ENCODE results near the gene PIF1.

PIF1 gene

GRCh38 chr15:64858021-64858575 is 32.7 kb upstream of the PIF1 start:
- DNase-seq (ENCODE audit: low read depth, low spot score): no peak
- H3K4me3 ChIP-seq (ENCODE audit: low read depth, low read length): no peak overlapping the region
- POLR2A ChIA-PET: interaction anchor here (0.7 to 1.3 kb wide), 3 partner anchors 8 to 17 kb away, joined by 3 to 6 read pairs (median 3); no protein-coding TSS in a partner anchor
- CTCF ChIA-PET: interaction anchor here (0.7 to 2.6 kb wide), 4 partner anchors 9 to 47 kb away, joined by 3 to 8 read pairs (median 4); no protein-coding TSS in a partner anchor
- no peak for TF ChIP-seq CTCF (IDR thresholded peaks at IDR 0.05; ENCODE audit: insufficient read depth, low read length, missing control alignments)

- no peak for TF ChIP-seq CTCF (IDR thresholded peaks at IDR 0.05; ENCODE audit: insufficient read depth, low read length, missing control alignments)
- H3K4me3 ChIP-seq (ENCODE audit: low read depth, low read length): no peak overlapping the region
- ChIA-PET CTCF (interaction anchor here (1.0 to 2.4 kb wide), 3 partner anchors 9 to 47 kb away, joined by 3 to 7 read pairs (median 4); no protein-coding TSS in a partner anchor), POLR2A (interaction anchor here (0.7 to 1.3 kb wide), 3 partner anchors 9 to 16 kb away, joined by 3 to 6 read pairs (median 3); no protein-coding TSS in a partner anchor)
- DNase-seq (ENCODE audit: low read depth, low spot score): no peak
Measured at GRCh38 chr15:64857421-64857820, 32.0 kb upstream of the PIF1 start.

GRCh38 chr15:64856429-64857145 is 31.1 kb upstream of the PIF1 start:
- DNase-seq (ENCODE audit: low read depth, low spot score): no peak
- no peak overlapping the region for H3K4me3 ChIP-seq (ENCODE audit: low read depth, low read length)
- ChIA-PET POLR2A (interaction anchor here (1.1 to 2.1 kb wide), 3 partner anchors 9 to 16 kb away, joined by 3 to 11 read pairs (median 6); no protein-coding TSS in a partner anchor), CTCF (interaction anchor here (1.0 to 2.4 kb wide), 4 partner anchors 9 to 48 kb away, joined by 3 to 7 read pairs (median 4); no protein-coding TSS in a partner anchor)
- no peak for TF ChIP-seq CTCF (IDR thresholded peaks at IDR 0.05; ENCODE audit: insufficient read depth, low read length, missing control alignments)

GRCh38 chr15:64855205-64855975 is 29.9 kb upstream of the PIF1 start:
- TF ChIP-seq CTCF (IDR thresholded peaks at IDR 0.05; ENCODE audit: insufficient read depth, low read length, missing control alignments): no peak
- DNase-seq (ENCODE audit: low read depth, low spot score): no peak
- no peak overlapping the region for H3K4me3 ChIP-seq (ENCODE audit: low read depth, low read length)
- ChIA-PET POLR2A (interaction anchor here (2.1 kb wide), 1 partner anchor 10 kb away, joined by 11 read pairs; no protein-coding TSS in a partner anchor), CTCF (interaction anchor here (1.1 to 2.4 kb wide), 2 partner anchors 11 to 14 kb away, joined by 3 to 7 read pairs; no protein-coding TSS in a partner anchor)

GRCh38 chr15:64854526-64854925 is 29.1 kb upstream of the PIF1 start:
- no peak overlapping the region for H3K4me3 ChIP-seq (ENCODE audit: low read depth, low read length)
- CTCF ChIA-PET: interaction anchor here (1.0 kb wide), 1 partner anchor 10 kb away, joined by 3 read pairs; no protein-coding TSS in a partner anchor
- POLR2A ChIA-PET: interaction anchor here (2.1 kb wide), 1 partner anchor 11 kb away, joined by 11 read pairs; no protein-coding TSS in a partner anchor
- no peak for TF ChIP-seq CTCF (IDR thresholded peaks at IDR 0.05; ENCODE audit: insufficient read depth, low read length, missing control alignments)
- no peak for DNase-seq (ENCODE audit: low read depth, low spot score)

Data from AG04449 (cell line).